HepG2 (cell line): ENCODE measurements around the gene RNASE7. TPM values are rescaled to one million over a fixed set of nuclear protein-coding genes. Genes with fewer than 3 reads are reported as not detected.

Experiments
- ATAC-seq: fragments of 200-7000 bp; cut with Tn5 transposase; 3 replicates; pipeline ENCODE4 v1.9.1; 2020; ENCODE audit warnings: mild to moderate bottlenecking, moderate library complexity
- BruUV-seq: library from RNA; stranded (reverse); fragments of 400-500 nt; replicated peaks from 2 replicates; lab custom pipeline; 2021; lab: Mats Ljungman, UMichigan
- CTCF ChIA-PET: fragments of 300-600 bp; formaldehyde crosslinking; extraction: SDS; loops from one replicate; lab custom pipeline; 2021; ENCODE audit warnings: low total read pairs, inconsistent platforms, low intra/inter-chr PET ratio; lab: Yijun Ruan, JAX
- POLR2A ChIA-PET: fragments of 350-600 bp; sonication (Branson Sonifier 250); formaldehyde crosslinking; loops from one replicate; lab custom pipeline; 2020; ENCODE audit warnings: antibody characterized with exemption, inconsistent platforms; lab: Yijun Ruan, JAX
- DNase-seq: peaks from one replicate; pipeline ENCODE4 v3.0.0-alpha.2; 2015; ENCODE audit warnings: low spot score
- FAIRE-seq: peaks from 3 replicates; lab custom pipeline; 2011; peaks lifted over from hg19 to GRCh38; lab: Jason Lieb, UNC
- H2AFZ ChIP-seq: one replicate; pipeline ENCODE4 v1.6.1; 2011; ENCODE audit warnings: low read length, inconsistent platforms
- H3K27ac ChIP-seq: fragments of 300-600 bp; 3 replicates; pipeline ENCODE4 v1.8.0; 2011; ENCODE audit warnings: mixed run types, mild to moderate bottlenecking, mixed read lengths, low read length, inconsistent platforms; ENCODE audit not compliant: insufficient read depth; ENCODE audit errors: extremely low read length
- H3K27me3 ChIP-seq, 2 experiments: fragments of 200-600 bp in 1 of 2; 2 replicates in 1 of 2; 3 replicates in 1 of 2; pipeline versions ENCODE4 v1.6.0 to v1.8.0; 2011; ENCODE audit warnings: low read length in 2 of 2, mild to moderate bottlenecking in 2 of 2, moderate library complexity in 2 of 2, inconsistent platforms in 1 of 2; ENCODE audit not compliant: insufficient read depth in 2 of 2, control insufficient read depth in 1 of 2
- H3K36me3 ChIP-seq, 2 experiments: fragments of 200-600 bp in 1 of 2; replicated peaks in 1 of 2; 2 replicates in 1 of 2; 3 replicates in 1 of 2; pipeline versions ENCODE4 v1.5.1 to v1.8.0; 2011; ENCODE audit warnings: low read length in 2 of 2, inconsistent platforms in 1 of 2; ENCODE audit not compliant: insufficient read depth in 2 of 2, control insufficient read depth in 1 of 2
- H3K4me1 ChIP-seq: 2 replicates; pipeline ENCODE4 v1.5.1; 2012; ENCODE audit warnings: low read length, inconsistent platforms; ENCODE audit not compliant: insufficient read depth
- H3K4me2 ChIP-seq: 2 replicates; pipeline ENCODE4 v1.6.0; 2011; ENCODE audit warnings: low read depth, low read length, inconsistent platforms
- H3K4me3 ChIP-seq, 3 experiments: fragments of 200-600 bp in 1 of 3; sonication (generic), shearing (Covaris generic) in 1 of 3; replicated peaks in 1 of 3; 2 replicates each; pipeline ENCODE4 v1.5.1; 2011 to 2016; ENCODE audit warnings: low read length in 3 of 3, inconsistent platforms in 2 of 3, low read depth in 2 of 3, mild to moderate bottlenecking in 2 of 3, control low read depth in 1 of 3, mixed read lengths in 1 of 3; ENCODE audit not compliant: insufficient read depth in 1 of 3
- H3K79me2 ChIP-seq: one replicate; pipeline ENCODE4 v1.6.1; 2011; ENCODE audit warnings: low read length, inconsistent platforms; ENCODE audit not compliant: insufficient read depth
- H3K9ac ChIP-seq: 2 replicates; pipeline ENCODE4 v1.6.0; 2011; ENCODE audit warnings: mild to moderate bottlenecking, low read depth, low read length, inconsistent platforms; ENCODE audit not compliant: insufficient read depth
- H3K9me3 ChIP-seq: 2 replicates; pipeline ENCODE4 v1.5.1; 2012; ENCODE audit warnings: mild to moderate bottlenecking, low read length
- H4K20me1 ChIP-seq: 2 replicates; pipeline ENCODE4 v1.6.0; 2011; ENCODE audit warnings: inconsistent platforms, mild to moderate bottlenecking, low read length, moderate library complexity; ENCODE audit not compliant: insufficient read depth
- ASH2L ChIP-seq: fragments of 300-600, 200-600 bp; sonication (generic); IDR thresholded peaks from 2 replicates; pipeline ENCODE4 v1.7.0; 2017; ENCODE audit warnings: low read depth, mild to moderate bottlenecking, moderate library complexity, mixed read lengths, low read length; ENCODE audit not compliant: insufficient read length
- HMG20B ChIP-seq: conservative IDR thresholded peaks from 2 replicates; pipeline ENCODE4 v1.6.1; 2016; ENCODE audit warnings: missing genetic modification reagents, missing compliant biosample characterization
- KAT7 ChIP-seq: IDR thresholded peaks from 2 replicates; pipeline ENCODE4 v1.6.1; 2018; ENCODE audit warnings: borderline replicate concordance, missing compliant biosample characterization
- RFXANK ChIP-seq: IDR thresholded peaks from 2 replicates; pipeline ENCODE4 v1.6.1; 2016
- ZNF20 ChIP-seq: sonication (generic); formaldehyde crosslinking; IDR thresholded peaks from 2 replicates; pipeline ENCODE4 v1.4.0; 2020; ENCODE audit warnings: mild to moderate bottlenecking, moderate library complexity, missing genetic modification reagents
- ZNF432 ChIP-seq: sonication (generic); formaldehyde crosslinking; IDR thresholded peaks from 2 replicates; pipeline ENCODE4 v1.5.0; 2020; ENCODE audit warnings: missing genetic modification reagents, mild to moderate bottlenecking, borderline replicate concordance
- ZSCAN12 ChIP-seq: sonication (generic); formaldehyde crosslinking; IDR thresholded peaks from 2 replicates; pipeline ENCODE4 v1.9.0; 2021; ENCODE audit warnings: mild to moderate bottlenecking, missing genetic modification reagents
- WGBS: methylation state at CpG from one replicate; pipeline ENCODE4 v1.1.6; 2017; ENCODE audit warnings: low lambda C conversion rate; 5-methylcytosine and 5-hydroxymethylcytosine counted together
- in situ Hi-C: cut with HindIII; loops from 2 replicates; pipeline ENCODE4 v1.10.0; 2017; ENCODE audit warnings: low pct_unique_long_range_greater_than_20kb; ENCODE audit not compliant: extremely low pct_ligation_motif_present
- intact Hi-C: fragments of 100-400 bp; cut with micrococcal nuclease; formaldehyde crosslinking; loops from one replicate; pipeline ENCODE4 v1.10.0; 2022; ENCODE audit not compliant: unreplicated experiment
- polyA plus RNA-seq, 8 experiments: library from polyadenylated mRNA; depleted of rRNA in 3 of 8; stranded (reverse) in 7 of 8; unstranded in 1 of 8; fragments of >200 nt; fragmentation: Illumina TruSeq in 4 of 8; extraction: Trizol in 4 of 8; gene quantifications; 2 replicates each; pipeline versions ENCODE4 v1.2.1 to v1.2.3, GENCODE V29; 2011 to 2016; ENCODE audit warnings: low read depth in 4 of 8, missing spikeins in 1 of 8, mixed read lengths in 1 of 8; ENCODE audit not compliant: insufficient read depth in 1 of 8
- total RNA-seq, 5 experiments: library from RNA; depleted of rRNA; stranded (reverse); fragments of >200 nt; fragmentation: Illumina TruSeq; extraction: Trizol; gene quantifications; 2 replicates each; pipeline ENCODE4 v1.2.3, GENCODE V29; 2016; ENCODE audit warnings: low read depth in 1 of 5

RNASE7 gene
- total and polyA plus RNA-seq, 2 of the 13 experiments (the other 11 are each of a cell fraction or from before 2014, with no cell fraction given), result 0.04 TPM; not detected in 1

GRCh38 chr14:20998139-20998538 is 44.0 kb upstream of the RNASE7 start:
- FAIRE-seq, result no peak
- H3K9me3 ChIP-seq, result no peaks in the 10 kb centered on the region
- DNase-seq, result no peak
- H3K27me3 ChIP-seq, result no peaks in the 10 kb centered on the region
- no peak overlapping the region for H3K4me3 ChIP-seq
- H3K79me2 ChIP-seq, result no peaks in the 10 kb centered on the region
- H3K9ac ChIP-seq, result no peak overlapping the region
- no peak overlapping the region for H3K4me2 ChIP-seq
- peaks cover 10% of the 10 kb centered on the region for H3K4me1 ChIP-seq
- peaks cover 18 to 33% of the 10 kb centered on the region in 2 experiments for H3K36me3 ChIP-seq
- WGBS, result 92% methylated on average over 3 of the region's 3 CpGs
- ChIA-PET POLR2A (interaction anchor here (1.1 kb wide), 1 partner anchor 91 kb away, joined by 3 read pairs; no protein-coding TSS in a partner anchor), CTCF (no interaction called here)
- ATAC-seq, result no peak; the same call in 2 of the 3 replicates
- TF ChIP-seq ZNF432 (CRISPR knock-in tag) (no peak), HMG20B (CRISPR knock-in tag) (no peak), RFXANK (CRISPR knock-in tag) (no peak), ZNF20 (CRISPR knock-in tag) (no peak), KAT7 (no peak)
- H2AFZ ChIP-seq, result no peak overlapping the region
- in situ Hi-C loops (loop anchor here (25.0 kb wide), 1 partner anchor 661 kb away; the partner anchor contains the start of genes CCNB1IP1 and PARP2), intact Hi-C loops (no loop called here)
- no peak overlapping the region for H3K27ac ChIP-seq
- no peaks in the 10 kb centered on the region for H4K20me1 ChIP-seq
- no TSS peak for BruUV-seq

- TF ChIP-seq ASH2L (no peak), ZSCAN12 (CRISPR knock-in tag) (no peak)
- TF ChIP-seq, all 625 proteins: peak for 0
- no peak for FAIRE-seq
- Histone ChIP-seq H4K20me1 (no peaks in the 10 kb centered on the region), H3K4me1 (peaks cover 17% of the 10 kb centered on the region), H3K79me2 (no peaks in the 10 kb centered on the region), H3K27me3 (0 out of 5 replicates have a peak, but pooled peaks cover 0 to 1% of the 10 kb centered on the region in 2 experiments), H3K36me3 (peaks cover 16 to 29% of the 10 kb centered on the region in 2 experiments), H3K4me3 (no peak within 1 kb of the TSS), H3K4me2 (no peak within 1 kb of the TSS), H3K9ac (no peak within 1 kb of the TSS), H3K27ac (no peak within 1 kb of the TSS), H3K9me3 (no peaks in the 10 kb centered on the region), H2AFZ (no peak within 1 kb of the TSS)
- ChIA-PET CTCF (no interaction called here), POLR2A (no interaction called here)
- intact Hi-C loops, result no loop called here
- WGBS, result 80% methylated on average over 6 of the region's 6 CpGs
- no TSS peak for BruUV-seq
- no peak for DNase-seq
- in situ Hi-C loops, result loop anchor here (25.0 kb wide), 1 partner anchor 662 kb away; the partner anchor contains the start of genes CCNB1IP1 and PARP2
- ATAC-seq, result no peak
Measured at GRCh38 chr14:20998674-20999366, 43.3 kb upstream of the RNASE7 start, which contains the start of gene SLC39A2. Gene SLC39A2, plus strand, starts transcription at chr14:20999293. Its CDS starts 154 bp downstream, at chr14:20999447.
